ENCODE measurements around the gene TEX22. TPM values are rescaled to one million over a fixed set of nuclear protein-coding genes. Genes with fewer than 3 reads are reported as not detected.

The TEX22 gene
- total RNA-seq, 1 experiment from 2014 or later: 0.87 TPM

- DNase-seq (ENCODE audit: low spot score) (no peak), ATAC-seq (peak; percentile 48)
- H3K36me3 Mint-ChIP-seq: peaks cover 9% of the 10 kb centered on the region
- POLR2A ChIA-PET: interaction anchor here (0.6 kb wide), 1 partner anchor 8 kb away, joined by 3 read pairs; no protein-coding TSS in a partner anchor
- peaks cover 25% of the 10 kb centered on the region for H3K27me3 Mint-ChIP-seq (ENCODE audit: low read depth)
- peak within 1 kb of the TSS; percentile 90 for H3K4me3 Mint-ChIP-seq
- peaks cover 26% of the 10 kb centered on the region for H3K4me1 Mint-ChIP-seq
- CTCF ChIA-PET: interaction anchor here (1.0 to 1.2 kb wide), 2 partner anchors 49 to 54 kb away, joined by 3 read pairs; no protein-coding TSS in a partner anchor
- H3K9me3 Mint-ChIP-seq: no peaks in the 10 kb centered on the region
- no peak within 1 kb of the TSS; the same call in 1 of the 2 replicates for H3K27ac Mint-ChIP-seq
- TF ChIP-seq, protein P1, sequence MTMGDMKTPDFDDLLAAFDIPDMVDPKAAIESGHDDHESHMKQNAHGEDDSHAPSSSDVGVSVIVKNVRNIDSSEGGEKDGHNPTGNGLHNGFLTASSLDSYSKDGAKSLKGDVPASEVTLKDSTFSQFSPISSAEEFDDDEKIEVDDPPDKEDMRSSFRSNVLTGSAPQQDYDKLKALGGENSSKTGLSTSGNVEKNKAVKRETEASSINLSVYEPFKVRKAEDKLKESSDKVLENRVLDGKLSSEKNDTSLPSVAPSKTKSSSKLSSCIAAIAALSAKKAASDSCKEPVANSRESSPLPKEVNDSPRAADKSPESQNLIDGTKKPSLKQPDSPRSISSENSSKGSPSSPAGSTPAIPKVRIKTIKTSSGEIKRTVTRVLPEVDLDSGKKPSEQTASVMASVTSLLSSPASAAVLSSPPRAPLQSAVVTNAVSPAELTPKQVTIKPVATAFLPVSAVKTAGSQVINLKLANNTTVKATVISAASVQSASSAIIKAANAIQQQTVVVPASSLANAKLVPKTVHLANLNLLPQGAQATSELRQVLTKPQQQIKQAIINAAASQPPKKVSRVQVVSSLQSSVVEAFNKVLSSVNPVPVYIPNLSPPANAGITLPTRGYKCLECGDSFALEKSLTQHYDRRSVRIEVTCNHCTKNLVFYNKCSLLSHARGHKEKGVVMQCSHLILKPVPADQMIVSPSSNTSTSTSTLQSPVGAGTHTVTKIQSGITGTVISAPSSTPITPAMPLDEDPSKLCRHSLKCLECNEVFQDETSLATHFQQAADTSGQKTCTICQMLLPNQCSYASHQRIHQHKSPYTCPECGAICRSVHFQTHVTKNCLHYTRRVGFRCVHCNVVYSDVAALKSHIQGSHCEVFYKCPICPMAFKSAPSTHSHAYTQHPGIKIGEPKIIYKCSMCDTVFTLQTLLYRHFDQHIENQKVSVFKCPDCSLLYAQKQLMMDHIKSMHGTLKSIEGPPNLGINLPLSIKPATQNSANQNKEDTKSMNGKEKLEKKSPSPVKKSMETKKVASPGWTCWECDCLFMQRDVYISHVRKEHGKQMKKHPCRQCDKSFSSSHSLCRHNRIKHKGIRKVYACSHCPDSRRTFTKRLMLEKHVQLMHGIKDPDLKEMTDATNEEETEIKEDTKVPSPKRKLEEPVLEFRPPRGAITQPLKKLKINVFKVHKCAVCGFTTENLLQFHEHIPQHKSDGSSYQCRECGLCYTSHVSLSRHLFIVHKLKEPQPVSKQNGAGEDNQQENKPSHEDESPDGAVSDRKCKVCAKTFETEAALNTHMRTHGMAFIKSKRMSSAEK (CRISPR knock-in tag; IDR thresholded peaks at IDR 0.05; ENCODE audit: borderline replicate concordance): no peak
- no peak for TF ChIP-seq ZNF512 (CRISPR knock-in tag; IDR thresholded peaks at IDR 0.05; ENCODE audit: borderline replicate concordance)
- TF ChIP-seq, protein P2, sequence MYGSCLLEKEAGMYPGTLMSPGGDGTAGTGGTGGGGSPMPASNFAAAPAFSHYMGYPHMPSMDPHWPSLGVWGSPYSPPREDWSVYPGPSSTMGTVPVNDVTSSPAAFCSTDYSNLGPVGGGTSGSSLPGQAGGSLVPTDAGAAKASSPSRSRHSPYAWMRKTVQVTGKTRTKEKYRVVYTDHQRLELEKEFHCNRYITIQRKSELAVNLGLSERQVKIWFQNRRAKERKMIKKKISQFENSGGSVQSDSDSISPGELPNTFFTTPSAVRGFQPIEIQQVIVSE (CRISPR knock-in tag; IDR thresholded peaks at IDR 0.05; ENCODE audit: borderline replicate concordance): no peak
- no peak for TF ChIP-seq GRHL2 (CRISPR knock-in tag; IDR thresholded peaks at IDR 0.05; ENCODE audit: insufficient replicate concordance, severe bottlenecking)
- TF ChIP-seq, protein P3, sequence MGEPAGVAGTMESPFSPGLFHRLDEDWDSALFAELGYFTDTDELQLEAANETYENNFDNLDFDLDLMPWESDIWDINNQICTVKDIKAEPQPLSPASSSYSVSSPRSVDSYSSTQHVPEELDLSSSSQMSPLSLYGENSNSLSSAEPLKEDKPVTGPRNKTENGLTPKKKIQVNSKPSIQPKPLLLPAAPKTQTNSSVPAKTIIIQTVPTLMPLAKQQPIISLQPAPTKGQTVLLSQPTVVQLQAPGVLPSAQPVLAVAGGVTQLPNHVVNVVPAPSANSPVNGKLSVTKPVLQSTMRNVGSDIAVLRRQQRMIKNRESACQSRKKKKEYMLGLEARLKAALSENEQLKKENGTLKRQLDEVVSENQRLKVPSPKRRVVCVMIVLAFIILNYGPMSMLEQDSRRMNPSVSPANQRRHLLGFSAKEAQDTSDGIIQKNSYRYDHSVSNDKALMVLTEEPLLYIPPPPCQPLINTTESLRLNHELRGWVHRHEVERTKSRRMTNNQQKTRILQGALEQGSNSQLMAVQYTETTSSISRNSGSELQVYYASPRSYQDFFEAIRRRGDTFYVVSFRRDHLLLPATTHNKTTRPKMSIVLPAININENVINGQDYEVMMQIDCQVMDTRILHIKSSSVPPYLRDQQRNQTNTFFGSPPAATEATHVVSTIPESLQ (CRISPR knock-in tag; IDR thresholded peaks at IDR 0.05): no peak
- TF ChIP-seq, protein P4, sequence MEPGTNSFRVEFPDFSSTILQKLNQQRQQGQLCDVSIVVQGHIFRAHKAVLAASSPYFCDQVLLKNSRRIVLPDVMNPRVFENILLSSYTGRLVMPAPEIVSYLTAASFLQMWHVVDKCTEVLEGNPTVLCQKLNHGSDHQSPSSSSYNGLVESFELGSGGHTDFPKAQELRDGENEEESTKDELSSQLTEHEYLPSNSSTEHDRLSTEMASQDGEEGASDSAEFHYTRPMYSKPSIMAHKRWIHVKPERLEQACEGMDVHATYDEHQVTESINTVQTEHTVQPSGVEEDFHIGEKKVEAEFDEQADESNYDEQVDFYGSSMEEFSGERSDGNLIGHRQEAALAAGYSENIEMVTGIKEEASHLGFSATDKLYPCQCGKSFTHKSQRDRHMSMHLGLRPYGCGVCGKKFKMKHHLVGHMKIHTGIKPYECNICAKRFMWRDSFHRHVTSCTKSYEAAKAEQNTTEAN (CRISPR knock-in tag; IDR thresholded peaks at IDR 0.05): no peak
- no peak for TF ChIP-seq OVOL2 (CRISPR knock-in tag; IDR thresholded peaks at IDR 0.05; ENCODE audit: borderline replicate concordance)
- no peak for TF ChIP-seq FOXJ3 (CRISPR knock-in tag; IDR thresholded peaks at IDR 0.05; ENCODE audit: borderline replicate concordance)
- 0 out of 2 replicates have a peak, but pooled peaks have one; percentile 8 for TF ChIP-seq TEAD1 (CRISPR knock-in tag; IDR thresholded peaks at IDR 0.05)
- no peak for TF ChIP-seq PRRX2 (CRISPR knock-in tag; IDR thresholded peaks at IDR 0.05)
- TF ChIP-seq ETV6 (CRISPR knock-in tag; IDR thresholded peaks at IDR 0.05): peak; percentile 46; the same call in 1 of the 2 replicates
- TF ChIP-seq, protein P5, sequence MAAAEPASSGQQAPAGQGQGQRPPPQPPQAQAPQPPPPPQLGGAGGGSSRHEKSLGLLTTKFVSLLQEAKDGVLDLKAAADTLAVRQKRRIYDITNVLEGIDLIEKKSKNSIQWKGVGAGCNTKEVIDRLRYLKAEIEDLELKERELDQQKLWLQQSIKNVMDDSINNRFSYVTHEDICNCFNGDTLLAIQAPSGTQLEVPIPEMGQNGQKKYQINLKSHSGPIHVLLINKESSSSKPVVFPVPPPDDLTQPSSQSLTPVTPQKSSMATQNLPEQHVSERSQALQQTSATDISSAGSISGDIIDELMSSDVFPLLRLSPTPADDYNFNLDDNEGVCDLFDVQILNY (CRISPR knock-in tag; IDR thresholded peaks at IDR 0.05): 0 out of 2 replicates have a peak, but pooled peaks have one; percentile 50
- no peak for TF ChIP-seq ZNF121 (CRISPR knock-in tag; IDR thresholded peaks at IDR 0.05)
- TF ChIP-seq CREB1 (CRISPR knock-in tag; IDR thresholded peaks at IDR 0.05): no peak
- no peak for TF ChIP-seq MXD4 (CRISPR knock-in tag; IDR thresholded peaks at IDR 0.05; ENCODE audit: borderline replicate concordance)
- TF ChIP-seq GTF2I (CRISPR knock-in tag; conservative IDR thresholded peaks at IDR 0.05): no peak
- peak; percentile 64; the same call in 1 of the 2 replicates for TF ChIP-seq ARID4B (CRISPR knock-in tag; IDR thresholded peaks at IDR 0.05; ENCODE audit: borderline replicate concordance)
- TF ChIP-seq ZNF396 (CRISPR knock-in tag; IDR thresholded peaks at IDR 0.05; ENCODE audit: borderline replicate concordance): no peak
- TF ChIP-seq, protein P6, sequence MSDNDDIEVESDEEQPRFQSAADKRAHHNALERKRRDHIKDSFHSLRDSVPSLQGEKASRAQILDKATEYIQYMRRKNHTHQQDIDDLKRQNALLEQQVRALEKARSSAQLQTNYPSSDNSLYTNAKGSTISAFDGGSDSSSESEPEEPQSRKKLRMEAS (CRISPR knock-in tag; IDR thresholded peaks at IDR 0.05): peak; percentile 84; the same call in 1 of the 2 replicates
- TF ChIP-seq FOXK1 (CRISPR knock-in tag; IDR thresholded peaks at IDR 0.05): no peak
Measured at GRCh38 chr14:105419195-105420091, 21.1 kb downstream of the TEX22 start, which contains the start of gene MTA1. Gene MTA1, plus strand, starts transcription at chr14:105419827. Its CDS starts 209 bp downstream, at chr14:105420036.

Measured in WTC11 (cell line).